GM19452 (cell line): ENCODE data around the gene TBC1D22A.

ENCODE experiments used
- ATAC-seq: cut with Tn5 transposase; IDR thresholded peaks from one replicate; pipeline ENCODE4 v1.9.1; 2021; ENCODE audit not compliant: unreplicated experiment

Gene TBC1D22A

DNA sequence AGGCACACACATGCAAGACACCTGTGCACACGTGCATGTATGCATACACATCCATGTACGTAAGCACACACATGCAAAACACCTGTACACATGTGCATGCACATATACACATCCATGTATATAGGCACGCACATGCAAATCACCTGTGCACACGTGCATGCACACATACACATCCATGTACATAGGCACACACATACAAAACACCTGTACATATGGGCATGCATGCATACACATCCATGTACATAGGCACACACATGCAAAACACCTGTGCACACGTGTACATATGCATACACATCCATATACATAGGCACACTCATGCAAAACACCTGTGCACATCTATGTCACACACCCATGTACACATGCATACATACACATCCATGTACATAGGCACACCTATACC, 458.3 kb downstream of the TBC1D22A start:
- ATAC-seq = no peak

GRCh38 chr22:47221840-47222615, 459.6 kb downstream of the TBC1D22A start:
- ATAC-seq = no peak
